CD4-positive, alpha-beta T cell (primary cell): ENCODE results near the gene SLC25A46. TPM values are rescaled to one million over a fixed set of nuclear protein-coding genes. Genes with fewer than 3 reads are reported as not detected.

Source experiments
- ATAC-seq: fragments of 200-7000 bp; cut with Tn5 transposase; one replicate; pipeline ENCODE4 v1.10.0; 2022; ENCODE audit warnings: mild to moderate bottlenecking; ENCODE audit not compliant: poor library complexity
- CTCF ChIA-PET: fragments of 350-600 bp; sonication (Branson Sonifier 250); formaldehyde crosslinking; loops from one replicate; lab custom pipeline; 2021; ENCODE audit warnings: antibody characterized with exemption, inconsistent platforms; lab: Charles Lee
- POLR2A ChIA-PET: fragments of 350-600 bp; sonication (Branson Sonifier 250); formaldehyde crosslinking; loops from one replicate; lab custom pipeline; 2021; ENCODE audit warnings: antibody characterized with exemption, inconsistent platforms; lab: Charles Lee
- DNase-seq, 14 experiments: peaks; one replicate each; pipeline ENCODE4 v3.0.0-alpha.2; 2013 to 2020; ENCODE audit warnings: mixed read lengths in 2 of 14
- H3K27ac ChIP-seq, 2 donors: one replicate each; pipeline versions ENCODE4 v1.5.1 to v1.7.0; 2013; ENCODE audit warnings: low read length in 2 of 2, low read depth in 1 of 2, mild to moderate bottlenecking in 1 of 2
- H3K27me3 ChIP-seq, 2 experiments: 1 replicate in 1 of 2; 2 replicates in 1 of 2; pipeline versions ENCODE4 v1.6.1 to v1.7.0; 2013; ENCODE audit warnings: low read length in 2 of 2, control low read depth in 1 of 2, mild to moderate bottlenecking in 1 of 2, moderate library complexity in 1 of 2; ENCODE audit not compliant: insufficient read depth in 2 of 2, control insufficient read depth in 1 of 2
- H3K36me3 ChIP-seq: one replicate; pipeline ENCODE4 v1.6.1; 2013; ENCODE audit warnings: low read length, control low read depth; ENCODE audit not compliant: insufficient read depth
- H3K4me1 ChIP-seq: one replicate; pipeline ENCODE4 v1.6.1; 2013; ENCODE audit warnings: low read length, control low read depth; ENCODE audit not compliant: insufficient read depth
- H3K4me3 ChIP-seq: one replicate; pipeline ENCODE4 v1.5.1; 2013; ENCODE audit warnings: mild to moderate bottlenecking, low read length, moderate library complexity
- H3K9me3 ChIP-seq, 2 experiments: 1 replicate in 1 of 2; 2 replicates in 1 of 2; pipeline versions ENCODE4 v1.6.1 to v1.7.0; 2013; ENCODE audit warnings: low read length in 2 of 2, mild to moderate bottlenecking in 2 of 2, control low read depth in 1 of 2, moderate library complexity in 1 of 2; ENCODE audit not compliant: control insufficient read depth in 1 of 2, insufficient read depth in 1 of 2
- H3K27ac Mint-ChIP-seq: one replicate; pipeline ENCODE4 v1.8.0; 2020; ENCODE audit warnings: mixed read lengths
- H3K27me3 Mint-ChIP-seq: one replicate; pipeline ENCODE4 v1.8.0; 2021; ENCODE audit warnings: mixed read lengths
- H3K36me3 Mint-ChIP-seq: one replicate; pipeline ENCODE4 v1.8.0; 2021; ENCODE audit warnings: low read depth, mixed read lengths
- H3K4me1 Mint-ChIP-seq: one replicate; pipeline ENCODE4 v1.8.0; 2021; ENCODE audit warnings: low read depth, mixed read lengths
- H3K4me3 Mint-ChIP-seq: one replicate; pipeline ENCODE4 v1.8.0; 2020; ENCODE audit warnings: mild to moderate bottlenecking, mixed read lengths
- H3K9me3 Mint-ChIP-seq: one replicate; pipeline ENCODE4 v1.8.0; 2020; ENCODE audit warnings: mixed read lengths
- intact Hi-C, 2 experiments: fragments of 100-400 bp; cut with DNase I in 1 of 2; cut with micrococcal nuclease in 1 of 2; formaldehyde crosslinking; loops; one replicate each; pipeline versions ENCODE4 v1.15.1 to v1.9.0; 2023 to 2025; cut with DNase I, micrococcal nuclease
- total RNA-seq, 174 experiments: library from RNA in 2 of 174; stranded (reverse) in 2 of 174; gene quantifications; one replicate each; pipeline ENCODE4 v1.2.3 and lab custom pipeline; 2021 to 2026
- TF ChIP-seq, protein P1 (sequence below): fragments of 200-600 bp; IDR thresholded peaks from one replicate; pipeline ENCODE4 v1.8.0; 2022; ENCODE audit warnings: antibody characterized with exemption, mild to moderate bottlenecking

SLC25A46 gene
- total RNA-seq, 2 experiments from 2014 or later = 14.0 to 16.1 TPM

DNA sequence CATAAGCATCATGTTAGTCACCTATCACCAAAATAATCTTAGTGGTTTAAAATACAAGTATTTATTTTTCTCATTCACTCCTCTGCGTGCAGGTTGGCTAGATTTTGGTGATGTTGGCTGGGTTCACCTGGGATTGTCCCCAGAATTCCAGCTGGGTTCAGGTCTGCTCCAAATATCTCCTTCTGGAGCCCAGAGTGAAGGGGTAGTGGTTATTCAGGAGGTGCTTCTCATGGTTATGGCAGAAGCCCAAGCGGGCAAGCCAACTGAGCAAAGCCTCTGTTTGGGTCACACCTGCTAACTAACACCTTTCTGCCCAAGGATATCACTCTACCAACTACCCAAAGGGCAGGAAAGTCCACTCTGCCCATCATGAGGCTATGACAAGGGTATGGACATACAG, 4.7 kb upstream of the SLC25A46 start:
- H3K36me3 ChIP-seq = no peaks in the 10 kb centered on the region
- H3K27me3 Mint-ChIP-seq = peaks cover 30% of the 10 kb centered on the region

GRCh38 chr5:110735556-110735955, 3.3 kb upstream of the SLC25A46 start:
- Histone ChIP-seq H3K27ac (no peak overlapping the region), H3K9me3 (no peaks in the 10 kb centered on the region), H3K4me3 (no peak overlapping the region), H3K36me3 (no peaks in the 10 kb centered on the region), H3K27me3 (no peaks in the 10 kb centered on the region), H3K4me1 (peaks cover 11% of the 10 kb centered on the region)
- ATAC-seq (no peak), DNase-seq (no peak)
- Mint-ChIP-seq H3K4me3 (no peak overlapping the region), H3K27ac (no peak overlapping the region), H3K36me3 (peaks cover 15% of the 10 kb centered on the region), H3K27me3 (peaks cover 30% of the 10 kb centered on the region), H3K4me1 (peaks cover 24% of the 10 kb centered on the region), H3K9me3 (no peaks in the 10 kb centered on the region)
- intact Hi-C loops = loop anchor here (5.0 kb wide), 4 partner anchors 1048 to 1427 kb away; partner anchors contain the start of gene MAN2A1 (in 1 of the 2)
- ChIA-PET CTCF (no interaction called here), POLR2A (no interaction called here)
- TF ChIP-seq, protein P1, sequence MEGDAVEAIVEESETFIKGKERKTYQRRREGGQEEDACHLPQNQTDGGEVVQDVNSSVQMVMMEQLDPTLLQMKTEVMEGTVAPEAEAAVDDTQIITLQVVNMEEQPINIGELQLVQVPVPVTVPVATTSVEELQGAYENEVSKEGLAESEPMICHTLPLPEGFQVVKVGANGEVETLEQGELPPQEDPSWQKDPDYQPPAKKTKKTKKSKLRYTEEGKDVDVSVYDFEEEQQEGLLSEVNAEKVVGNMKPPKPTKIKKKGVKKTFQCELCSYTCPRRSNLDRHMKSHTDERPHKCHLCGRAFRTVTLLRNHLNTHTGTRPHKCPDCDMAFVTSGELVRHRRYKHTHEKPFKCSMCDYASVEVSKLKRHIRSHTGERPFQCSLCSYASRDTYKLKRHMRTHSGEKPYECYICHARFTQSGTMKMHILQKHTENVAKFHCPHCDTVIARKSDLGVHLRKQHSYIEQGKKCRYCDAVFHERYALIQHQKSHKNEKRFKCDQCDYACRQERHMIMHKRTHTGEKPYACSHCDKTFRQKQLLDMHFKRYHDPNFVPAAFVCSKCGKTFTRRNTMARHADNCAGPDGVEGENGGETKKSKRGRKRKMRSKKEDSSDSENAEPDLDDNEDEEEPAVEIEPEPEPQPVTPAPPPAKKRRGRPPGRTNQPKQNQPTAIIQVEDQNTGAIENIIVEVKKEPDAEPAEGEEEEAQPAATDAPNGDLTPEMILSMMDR = no peak

More for the DNA sequence above, 4.7 kb upstream of the SLC25A46 start:
- intact Hi-C loops = no loop called here
- ChIA-PET POLR2A (no interaction called here), CTCF (no interaction called here)
- no peak for DNase-seq
- peaks cover 9% of the 10 kb centered on the region for H3K36me3 Mint-ChIP-seq
- Histone ChIP-seq H3K4me1 (peaks cover 7% of the 10 kb centered on the region), H3K9me3 (no peaks in the 10 kb centered on the region), H3K27me3 (no peaks in the 10 kb centered on the region), H3K4me3 (no peak overlapping the region), H3K27ac (no peak overlapping the region)
- peaks cover 11% of the 10 kb centered on the region for H3K4me1 Mint-ChIP-seq
- TF ChIP-seq, protein P1 = no peak
- H3K4me3 Mint-ChIP-seq = no peak overlapping the region
- no peaks in the 10 kb centered on the region for H3K9me3 Mint-ChIP-seq
- no peak for ATAC-seq
- no peak overlapping the region for H3K27ac Mint-ChIP-seq

DNA sequence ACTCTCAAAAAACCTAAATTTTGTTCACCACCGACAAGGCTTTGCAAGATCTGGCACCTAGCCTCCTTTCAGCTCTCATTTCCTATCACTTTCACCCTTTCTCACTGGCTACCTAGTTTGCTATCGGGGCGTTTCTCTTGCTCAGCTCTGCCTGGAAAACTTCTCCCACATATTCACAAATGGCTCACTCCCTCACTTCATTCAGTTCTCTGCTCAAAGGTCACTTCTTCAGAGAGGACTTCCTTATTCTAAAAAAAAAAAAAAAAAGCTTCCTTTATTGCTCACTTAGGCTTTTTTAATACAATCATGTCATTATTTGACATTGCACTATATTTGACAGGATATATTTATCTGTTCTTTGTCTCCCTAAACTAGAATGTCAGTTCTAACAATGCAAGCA, 2.1 kb upstream of the SLC25A46 start:
- no peak overlapping the region for H3K27ac ChIP-seq
- H3K9me3 ChIP-seq = no peaks in the 10 kb centered on the region
- Mint-ChIP-seq H3K36me3 (peaks cover 17% of the 10 kb centered on the region), H3K9me3 (no peaks in the 10 kb centered on the region), H3K27me3 (peaks cover 29% of the 10 kb centered on the region), H3K4me3 (peak overlapping the region; percentile 73), H3K27ac (no peak overlapping the region), H3K4me1 (peaks cover 35% of the 10 kb centered on the region)
- POLR2A ChIA-PET = no interaction called here
- DNase-seq (no peak), ATAC-seq (no peak)
- TF ChIP-seq, protein P1 = no peak
- no peaks in the 10 kb centered on the region for H3K36me3 ChIP-seq
- CTCF ChIA-PET = no interaction called here
- H3K27me3 ChIP-seq = no peaks in the 10 kb centered on the region
- H3K4me1 ChIP-seq = peaks cover 11% of the 10 kb centered on the region
- intact Hi-C loops = loop anchor here (5.0 kb wide), 4 partner anchors 1049 to 1426 kb away; partner anchors contain the start of gene MAN2A1 (in 1 of the 2)
- no peak overlapping the region for H3K4me3 ChIP-seq
